Activated CD4-positive, alpha-beta T cell treated with anti-CD3 and anti-CD28 coated beads, Interleukin-2, amount 50 U/mL, for 24 hours (primary cell): Measurements from ENCODE around the gene GNAS.
"Not testable (repeated sequence)": the region's sequence is repeated elsewhere in the genome, so short reads cannot be mapped to it uniquely, and the experiment has no call there.

Source experiments
- DNase-seq, 2 donors: peaks; one replicate each; pipeline ENCODE4 v3.0.0-alpha.2; 2020; ENCODE audit warnings: low read depth in 1 of 2, low spot score in 1 of 2

Gene GNAS

DNA sequence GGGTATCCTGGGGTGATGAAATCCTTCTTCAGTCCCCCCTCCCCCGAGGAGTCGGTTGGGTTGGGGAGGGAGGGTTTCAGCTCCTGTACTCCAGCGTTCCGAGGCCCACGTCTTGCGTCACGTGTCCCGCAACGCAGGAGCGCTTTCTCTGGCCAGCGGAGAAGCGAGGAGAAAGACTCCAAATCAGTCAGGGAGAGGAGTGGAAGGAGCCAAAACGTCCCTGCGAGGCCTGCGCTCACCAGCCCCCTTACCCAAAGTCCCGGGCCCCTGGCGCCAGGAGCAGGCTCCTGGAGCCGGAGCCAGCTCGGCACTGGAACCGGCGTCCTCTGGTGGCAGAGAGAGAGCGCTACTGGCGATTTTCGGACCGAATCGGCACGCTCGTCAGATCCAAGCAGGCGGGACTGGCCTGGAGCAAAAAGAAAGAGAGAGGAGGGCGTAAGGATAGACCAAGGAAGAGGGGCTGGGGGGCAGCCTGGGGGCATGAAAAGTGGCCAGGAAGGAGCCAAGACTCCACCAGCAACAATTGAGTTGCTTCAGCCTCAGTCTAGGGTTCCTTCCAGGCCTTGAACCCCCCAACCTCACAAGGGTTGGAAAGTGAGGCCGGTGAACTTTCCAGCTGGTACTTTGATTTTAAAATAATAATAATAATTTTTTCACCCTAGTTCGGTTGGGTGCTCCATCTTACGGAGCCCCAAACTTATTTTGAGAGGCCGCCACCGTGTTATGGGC, at the start of gene GNAS:
GNAS (plus strand) TSS at position 174 of the 729 bp plus-strand sequence.
- peak; percentile 33 to 36 for DNase-seq

DNA sequence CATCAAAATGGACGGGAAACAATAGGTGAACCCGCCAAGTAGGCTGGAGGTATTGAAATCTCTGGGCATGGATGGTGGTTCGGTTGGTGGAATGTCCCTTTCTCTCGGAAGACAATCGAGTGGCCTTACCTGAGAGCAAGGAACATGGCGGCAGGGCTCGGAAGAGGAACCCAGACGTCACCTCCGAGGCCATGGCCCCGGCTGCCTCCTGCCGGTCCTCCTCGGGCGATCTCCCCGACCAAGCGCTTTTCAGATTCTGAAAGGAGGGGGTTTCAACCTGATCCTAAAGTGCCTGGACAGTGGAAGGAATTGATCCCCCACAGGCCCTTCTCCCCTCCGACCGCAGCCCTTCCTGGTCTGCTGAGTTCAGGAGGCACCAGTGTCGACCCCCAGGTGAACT, 49.0 kb upstream of the GNAS start:
- no peak for DNase-seq

DNA sequence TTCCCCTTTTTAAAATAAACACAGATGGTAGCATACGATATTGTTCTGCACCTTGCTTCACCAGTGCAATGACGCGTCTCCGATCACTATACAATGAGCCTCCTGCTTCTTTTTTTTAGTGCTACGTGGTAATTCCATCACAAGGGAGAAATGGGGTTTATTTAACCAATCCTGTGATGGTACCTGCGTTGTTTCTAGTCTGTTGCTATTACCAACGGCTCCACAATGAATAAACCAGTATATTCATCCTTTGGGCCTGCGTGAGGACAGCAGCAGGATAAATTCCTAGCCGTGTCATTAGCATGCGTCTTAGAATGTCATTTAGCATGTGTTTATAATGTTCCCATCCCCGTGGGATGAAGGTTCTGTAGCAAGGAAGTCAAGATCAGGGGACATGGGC, 44.7 kb upstream of the GNAS start:
- DNase-seq: no peak

DNA sequence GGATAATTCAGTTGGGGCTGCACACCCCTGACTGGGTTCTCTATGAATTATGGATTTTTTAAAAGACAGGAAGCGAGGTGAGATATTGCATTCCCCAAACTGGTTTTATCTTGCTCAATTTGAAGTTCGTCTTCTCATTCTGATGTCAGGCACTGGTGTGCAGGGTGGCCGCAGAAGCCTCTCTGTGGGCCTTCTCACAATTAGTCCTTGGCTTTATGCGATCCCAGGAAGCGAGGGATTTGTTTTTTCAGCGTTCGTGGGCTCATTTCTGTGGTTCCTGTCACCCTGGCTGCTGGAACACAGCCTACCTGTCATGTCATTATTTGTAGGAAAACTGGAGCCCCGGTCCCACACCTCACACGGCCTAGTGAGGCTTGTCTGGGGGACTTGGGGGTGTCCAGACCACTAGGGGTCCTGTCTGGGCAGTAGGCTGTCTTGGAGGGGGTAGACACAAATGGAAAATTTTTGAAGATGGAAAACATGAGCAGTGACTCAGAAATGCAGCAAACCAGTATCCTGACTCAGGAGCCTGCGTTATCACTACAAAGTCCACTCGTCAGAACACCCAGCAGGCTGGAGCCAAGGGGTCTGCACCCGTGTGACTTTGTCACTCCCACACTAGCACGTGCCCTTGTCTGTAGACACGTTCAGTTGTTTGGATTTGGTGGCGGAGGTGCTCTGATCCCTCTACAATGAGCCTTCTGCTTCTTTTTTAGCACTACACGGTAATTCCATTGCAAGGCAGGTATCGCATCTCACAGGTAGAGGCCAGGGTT, 44.1 kb upstream of the GNAS start:
- DNase-seq: no peak

DNA sequence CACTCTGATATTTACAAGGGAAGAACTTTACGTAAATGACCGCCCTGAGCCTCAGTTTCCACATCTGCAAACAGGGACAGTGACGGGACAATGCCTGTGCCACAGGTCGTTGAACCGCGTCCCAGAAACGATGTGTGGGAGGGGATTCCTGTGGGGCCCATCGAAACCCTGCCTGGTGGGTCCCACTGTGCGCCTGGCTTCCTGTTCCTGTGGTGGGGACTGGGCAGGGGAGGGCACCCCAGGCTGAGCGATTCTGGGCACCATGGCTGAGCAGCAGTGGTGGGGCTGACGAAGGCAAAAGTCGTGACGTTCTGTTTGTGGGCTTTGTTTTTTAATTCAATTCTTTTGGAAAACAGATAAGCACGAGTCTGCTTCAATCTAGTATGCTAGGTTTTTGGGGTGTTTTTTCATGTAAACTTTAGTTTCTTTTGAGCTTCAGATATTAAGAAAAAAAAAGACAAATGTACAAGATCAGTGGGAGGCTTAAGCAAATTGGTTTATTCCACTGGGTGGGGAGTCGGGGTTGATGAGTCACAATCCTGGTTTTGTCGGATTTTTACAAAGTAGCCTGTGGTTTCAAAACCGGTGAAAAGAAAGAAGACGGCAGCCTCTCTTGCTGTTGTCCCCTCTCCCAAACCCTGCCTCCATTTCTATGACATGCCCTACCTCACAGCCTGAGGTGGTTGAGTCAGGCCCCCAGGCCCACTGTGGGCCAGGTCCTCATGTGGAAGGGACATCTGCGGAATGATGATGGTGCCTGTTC, 42.2 kb upstream of the GNAS start:
- no peak for DNase-seq

DNA sequence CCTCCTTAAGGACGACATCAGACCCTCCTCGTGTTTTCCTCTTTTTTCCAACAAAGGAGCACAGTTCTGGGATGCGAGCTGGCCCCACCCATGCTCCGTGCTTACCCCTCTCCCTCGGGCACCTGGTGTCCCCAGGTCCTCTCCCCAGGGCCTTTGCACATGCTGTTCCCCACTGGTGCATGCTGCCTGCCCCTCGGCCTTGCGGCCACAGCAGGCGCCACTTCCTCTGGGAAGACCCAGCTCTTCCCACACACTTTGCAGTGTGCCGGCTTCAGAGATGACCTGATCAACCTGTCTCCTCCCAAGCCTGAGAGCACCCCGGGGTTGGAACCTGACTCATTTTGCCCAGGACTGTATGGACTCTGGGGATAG, 41.7 kb upstream of the GNAS start:
- no peak for DNase-seq

DNA sequence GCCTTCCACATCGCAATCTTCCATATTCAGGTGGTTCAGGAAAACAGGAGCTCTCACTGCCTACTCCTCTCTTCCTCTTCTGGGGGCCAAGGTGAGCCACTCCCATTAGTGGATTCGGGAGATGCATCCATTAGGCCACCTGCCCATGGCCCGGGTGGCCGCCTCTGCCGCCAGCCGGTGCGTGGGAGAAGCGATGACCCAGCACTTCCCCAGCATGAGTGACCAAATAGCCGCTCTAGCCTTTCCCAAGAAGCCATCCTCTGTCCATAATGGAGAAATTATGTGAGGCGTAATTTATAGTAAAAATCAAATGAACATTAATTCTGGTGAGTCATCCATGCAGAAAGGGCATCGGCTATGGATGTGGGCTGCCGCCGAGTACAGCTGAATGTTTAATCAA, 41.2 kb upstream of the GNAS start:
- no peak for DNase-seq

DNA sequence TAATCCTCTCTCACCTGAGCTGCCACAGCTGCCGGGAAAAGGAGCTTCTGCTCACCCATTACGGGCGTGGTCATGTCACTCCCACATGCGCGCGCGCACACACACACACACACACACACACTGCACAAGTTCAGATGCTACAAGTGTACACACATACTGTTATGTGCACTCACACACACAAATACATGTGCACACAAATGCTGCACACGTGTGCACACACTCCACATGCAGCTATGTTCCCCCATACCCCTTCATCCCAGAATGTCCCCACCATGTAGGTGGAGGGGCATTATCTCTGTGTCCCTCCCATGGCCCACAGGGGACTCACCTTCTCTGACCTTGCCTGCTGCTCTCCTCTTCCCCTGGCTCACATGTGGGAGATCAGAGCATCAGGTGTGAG, 39.1 kb upstream of the GNAS start:
- DNase-seq: no peak

DNA sequence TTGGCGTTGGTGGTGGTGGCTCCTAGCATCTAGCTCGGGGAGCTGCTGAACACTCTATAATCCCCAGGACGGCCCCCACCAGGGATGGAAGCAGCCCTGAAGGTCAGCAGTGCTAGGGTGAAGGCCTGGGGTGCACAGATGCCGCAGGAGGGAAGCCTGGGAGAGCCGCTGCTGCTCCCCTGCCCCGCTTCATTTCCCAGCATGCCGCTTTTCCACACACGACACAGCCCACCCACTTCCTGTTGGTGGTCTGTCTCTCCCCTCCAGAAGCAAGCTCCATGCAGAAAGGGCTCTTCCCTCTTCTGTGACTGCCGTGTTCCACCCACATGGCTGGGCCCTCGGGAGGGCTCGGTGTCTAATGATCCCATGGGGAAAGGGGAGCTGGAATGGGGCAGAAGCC, 37.1 kb upstream of the GNAS start:
- DNase-seq: no peak

DNA sequence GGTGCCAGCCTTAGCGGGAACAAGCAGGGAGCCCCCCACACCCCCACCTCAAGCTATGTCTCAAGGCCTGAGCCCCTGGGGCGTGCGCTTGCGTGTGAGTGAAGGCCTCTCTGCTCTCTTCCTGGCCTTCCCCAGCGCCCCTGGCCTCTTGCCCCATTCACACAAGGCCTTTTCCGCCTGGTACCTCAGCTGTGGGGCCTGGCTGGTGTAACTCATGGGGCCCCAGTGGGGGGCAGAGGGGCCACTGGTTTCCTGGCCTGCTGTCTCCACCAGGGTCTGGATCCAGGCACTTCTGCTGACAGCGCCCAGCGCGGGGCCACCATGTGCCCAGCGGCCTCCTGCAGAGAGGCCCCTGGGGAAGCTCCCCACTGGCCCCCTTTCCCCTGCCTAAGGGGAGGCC, 36.5 kb upstream of the GNAS start:
- no peak for DNase-seq

DNA sequence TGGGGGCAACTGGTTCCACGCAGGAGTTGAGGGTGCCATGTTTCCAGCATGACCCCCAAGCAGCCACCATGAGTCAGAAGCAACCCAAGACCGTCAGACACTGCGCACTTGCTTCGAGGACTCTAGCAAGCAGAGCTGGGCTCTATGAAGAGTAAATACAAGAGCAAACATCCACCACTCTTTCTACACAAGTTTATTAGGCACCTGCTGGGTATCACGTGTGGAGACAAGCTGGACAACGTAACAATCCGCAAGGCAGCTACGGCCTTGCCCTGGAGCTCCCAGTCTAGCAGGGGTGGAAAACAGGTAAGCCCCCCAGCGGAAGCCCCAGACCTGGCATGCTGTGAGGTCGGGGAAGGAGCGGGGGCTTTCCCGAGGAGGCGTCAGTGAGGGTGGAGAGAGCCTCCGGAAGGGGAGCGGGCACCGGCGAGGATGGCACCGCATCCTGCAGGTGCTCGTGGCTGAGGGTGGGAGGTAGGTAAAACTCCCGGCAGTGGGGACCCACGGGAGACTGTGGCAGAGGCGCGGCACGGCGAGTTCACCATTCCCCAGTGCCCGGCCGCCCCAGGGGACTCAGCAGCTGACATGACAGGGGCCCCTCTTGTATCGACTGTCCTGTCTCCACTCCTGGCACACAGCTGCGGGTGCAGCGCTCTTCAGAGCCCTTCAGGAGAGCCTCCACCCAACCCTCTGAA, 35.4 kb upstream of the GNAS start:
- DNase-seq: no peak

DNA sequence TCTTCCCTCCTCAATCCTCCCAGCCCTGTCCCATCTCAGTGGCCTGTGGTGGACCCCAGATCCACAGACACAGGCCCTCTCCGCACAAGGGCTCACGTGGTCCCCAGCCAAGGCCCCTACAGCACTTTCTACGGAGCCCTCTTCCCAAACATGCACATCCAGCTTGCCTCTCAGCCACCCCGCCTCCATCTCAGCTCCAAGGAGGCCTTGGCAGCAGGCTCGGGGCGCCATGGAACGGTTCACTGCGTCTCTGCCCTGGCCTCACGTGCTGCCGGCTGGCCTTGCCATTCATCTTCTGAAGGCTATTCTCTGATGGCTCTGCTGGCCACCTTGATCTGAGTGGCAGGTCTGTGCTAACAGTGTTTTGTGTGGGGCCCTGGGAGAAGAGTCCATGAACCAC, 34.8 kb upstream of the GNAS start:
- no peak for DNase-seq

DNA sequence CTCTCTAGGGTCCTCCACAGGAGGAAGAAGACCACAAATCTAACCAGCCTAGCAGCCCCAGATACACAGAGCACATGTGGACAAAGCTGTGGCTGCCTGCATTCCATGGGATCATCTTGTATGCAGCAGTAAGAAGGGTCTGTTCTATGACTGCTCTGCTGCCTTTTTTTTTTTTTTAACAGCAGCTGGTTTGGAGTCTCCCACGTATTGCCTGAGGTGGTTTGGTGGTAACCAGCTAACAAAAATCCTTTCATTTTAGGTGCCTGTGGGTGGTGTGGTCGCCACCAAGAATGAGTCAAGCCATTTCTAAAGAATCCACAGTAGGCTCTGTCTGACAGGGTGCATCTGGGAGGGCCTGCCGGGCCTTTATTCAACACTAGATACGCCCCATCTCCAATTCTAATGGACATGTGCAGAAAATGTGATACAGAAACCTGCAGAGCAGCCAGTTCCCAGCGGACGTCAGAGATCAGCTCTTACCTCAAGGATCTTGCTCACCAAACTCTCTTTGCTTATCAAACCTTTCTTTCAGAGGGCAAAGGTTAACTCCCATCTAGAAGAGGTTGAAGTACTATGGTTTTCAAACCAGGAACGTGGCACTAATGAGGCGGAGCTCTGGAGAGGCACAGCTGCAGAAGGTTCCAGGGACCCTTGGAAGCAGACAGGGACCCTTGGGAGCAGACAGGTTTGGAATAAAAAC, 33.8 kb upstream of the GNAS start:
- peak; percentile 16 to 46 for DNase-seq

DNA sequence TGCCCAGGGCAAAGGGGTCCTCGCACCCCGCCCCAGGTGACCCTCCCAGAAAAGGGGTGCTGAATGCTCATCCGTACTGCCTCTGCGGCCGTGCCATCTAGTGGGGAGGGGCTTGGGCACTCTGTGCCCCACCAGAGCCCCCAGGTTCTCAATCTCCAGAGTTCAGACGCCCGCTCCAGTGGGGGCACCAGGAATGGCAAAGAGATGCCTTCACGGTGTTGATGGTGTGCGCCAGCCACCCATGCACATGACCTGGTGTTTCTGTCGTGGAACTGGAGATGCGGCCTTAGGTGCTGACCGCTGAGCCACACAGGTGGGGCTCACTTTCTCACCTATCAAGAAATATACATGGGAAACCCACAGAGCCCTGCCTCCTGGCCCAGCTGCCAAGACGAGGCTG, 32.6 kb upstream of the GNAS start:
- no peak for DNase-seq

DNA sequence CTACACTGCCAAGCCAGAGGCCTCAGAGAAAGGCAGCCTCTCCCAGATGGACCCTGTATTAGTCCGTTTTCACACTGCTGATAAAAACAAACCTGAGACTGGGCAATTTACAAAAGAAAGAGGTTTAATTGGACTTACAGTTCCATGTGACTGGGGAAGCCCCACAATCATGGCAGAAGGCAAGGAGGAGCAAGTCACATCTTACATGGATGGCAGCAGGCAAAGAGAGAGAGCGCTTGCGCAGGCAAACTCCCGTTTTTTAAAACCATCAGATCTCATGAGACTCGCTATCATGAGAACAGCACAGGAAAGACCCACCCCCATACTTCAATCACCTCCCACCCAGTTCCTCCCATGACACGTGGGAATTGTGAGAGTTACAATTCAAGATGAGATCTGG, 32.0 kb upstream of the GNAS start:
- not testable (repeated sequence) for DNase-seq

DNA sequence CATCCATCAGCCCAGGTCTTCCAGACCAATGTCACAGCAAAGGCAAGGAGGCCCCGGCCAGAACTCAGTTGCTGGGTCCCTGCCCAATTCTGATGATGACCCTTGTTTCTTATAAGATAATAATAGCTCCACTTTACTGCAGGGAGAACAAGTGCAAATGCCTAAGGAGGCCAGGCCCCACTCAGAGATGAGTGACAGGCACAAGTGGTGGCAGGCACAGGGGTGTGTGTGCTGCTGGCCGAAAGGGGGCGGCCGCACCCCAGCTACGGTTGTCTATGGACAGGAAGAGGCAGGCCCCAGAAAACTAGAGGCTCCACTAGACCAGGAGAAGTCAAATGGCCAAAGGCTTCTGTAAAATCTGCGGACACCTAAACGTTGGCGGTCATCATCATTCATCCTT, 30.4 kb upstream of the GNAS start:
- DNase-seq: no peak

DNA sequence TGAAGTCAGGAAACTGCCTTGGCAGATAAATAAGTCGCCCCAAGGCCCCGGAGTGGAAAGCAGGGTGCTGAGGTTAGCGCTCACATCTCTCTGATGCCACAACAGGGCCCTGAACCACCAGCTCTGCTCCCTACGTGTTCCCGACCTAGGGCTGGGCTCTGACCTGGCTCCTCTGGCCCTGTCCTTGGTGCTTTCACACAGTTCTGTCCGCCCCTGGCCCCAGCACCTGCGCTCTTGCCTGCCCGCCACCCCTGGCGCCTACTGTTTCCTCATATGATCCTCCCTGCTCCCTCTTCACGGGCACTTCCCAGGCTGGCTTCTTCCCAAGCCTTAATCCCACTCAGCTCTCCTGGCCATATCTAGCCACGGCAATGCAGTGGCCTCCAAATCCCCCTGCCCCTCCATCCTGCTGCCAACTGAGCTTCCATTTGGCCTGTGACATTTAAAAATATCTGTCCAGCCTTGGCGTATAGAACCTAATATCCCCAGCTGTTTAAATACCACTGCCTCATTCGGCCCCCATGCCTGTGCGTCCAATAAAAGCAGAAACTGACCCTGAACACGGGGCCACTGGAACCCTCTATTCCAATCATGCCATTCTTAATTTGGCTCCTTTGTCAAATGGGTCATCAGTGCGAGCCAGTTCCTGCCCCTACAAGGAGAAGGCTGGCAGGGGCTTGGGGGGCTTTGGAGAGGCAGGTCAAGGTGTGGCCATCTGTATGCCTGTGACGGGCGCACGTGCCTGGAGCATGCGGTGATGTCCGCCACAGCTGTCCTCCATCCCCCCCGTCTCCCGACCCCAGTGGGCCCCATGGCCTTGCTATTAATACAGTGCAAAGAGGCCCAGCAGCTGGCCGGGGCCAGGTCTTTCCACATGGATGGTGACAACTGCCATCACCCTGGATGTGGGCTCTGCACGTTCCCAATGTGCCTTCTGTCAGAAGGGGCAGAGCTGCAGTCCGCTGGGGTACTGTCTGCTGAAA, 29.5 kb upstream of the GNAS start:
- DNase-seq: no peak

DNA sequence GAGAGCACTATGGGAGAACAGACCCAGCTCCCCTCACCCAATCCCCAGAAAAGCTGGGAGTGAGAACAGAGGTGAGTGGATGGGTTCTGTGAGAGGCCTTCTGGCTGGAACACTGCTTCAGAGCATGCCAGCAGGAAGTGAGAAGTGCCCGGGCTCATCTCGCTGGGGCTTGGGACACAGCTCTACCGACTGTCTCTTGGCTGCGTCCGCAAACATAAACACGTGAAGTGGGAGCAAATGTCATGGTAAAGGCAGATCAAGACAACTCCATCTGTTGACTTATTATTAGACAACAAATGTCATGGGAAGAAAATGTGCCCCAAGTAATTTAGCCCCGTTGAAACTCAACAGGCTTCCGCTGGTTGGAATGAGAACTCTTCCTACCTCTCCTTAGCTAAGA, 27.7 kb upstream of the GNAS start:
- DNase-seq: no peak

DNA sequence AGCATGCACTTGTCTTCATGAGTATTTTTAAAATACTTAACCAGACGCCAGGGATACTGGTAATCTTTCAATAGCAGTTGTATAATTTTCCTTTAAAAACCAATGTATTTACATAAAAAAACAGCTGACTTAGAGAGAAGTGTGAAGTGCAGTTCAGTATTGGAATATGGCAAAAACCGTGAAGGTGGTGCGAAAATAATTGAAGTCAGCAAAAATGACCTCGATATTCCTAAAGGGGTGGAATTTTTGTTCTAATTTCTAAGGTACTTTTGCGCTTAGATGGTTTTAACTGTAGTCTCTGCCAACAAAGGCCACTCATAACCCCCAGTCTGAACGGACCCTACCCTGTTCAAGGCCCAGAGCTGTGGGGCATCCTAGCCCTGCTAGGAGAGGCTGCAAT, 27.1 kb upstream of the GNAS start:
- DNase-seq: no peak

DNA sequence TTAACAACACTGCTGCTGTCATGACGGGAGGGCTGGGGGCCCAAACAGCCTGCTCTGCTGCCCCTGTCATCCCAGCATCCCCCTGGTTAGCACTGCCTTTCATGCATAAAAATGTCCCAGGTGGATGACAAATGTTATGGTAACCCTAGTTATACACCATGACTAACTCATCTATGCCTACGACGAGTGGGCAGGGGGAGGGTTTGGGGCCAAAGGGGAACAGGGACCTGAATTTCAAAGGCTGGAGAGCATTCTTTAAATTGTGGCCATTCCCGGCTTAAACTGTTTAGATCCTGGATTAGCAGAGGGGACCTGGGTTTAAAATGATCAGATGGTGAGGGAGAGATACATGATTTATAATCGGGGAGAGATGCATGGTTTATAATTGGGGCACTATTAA, 26.2 kb upstream of the GNAS start:
- no peak for DNase-seq
